ENCODE results near the gene DCUN1D2.

DNA sequence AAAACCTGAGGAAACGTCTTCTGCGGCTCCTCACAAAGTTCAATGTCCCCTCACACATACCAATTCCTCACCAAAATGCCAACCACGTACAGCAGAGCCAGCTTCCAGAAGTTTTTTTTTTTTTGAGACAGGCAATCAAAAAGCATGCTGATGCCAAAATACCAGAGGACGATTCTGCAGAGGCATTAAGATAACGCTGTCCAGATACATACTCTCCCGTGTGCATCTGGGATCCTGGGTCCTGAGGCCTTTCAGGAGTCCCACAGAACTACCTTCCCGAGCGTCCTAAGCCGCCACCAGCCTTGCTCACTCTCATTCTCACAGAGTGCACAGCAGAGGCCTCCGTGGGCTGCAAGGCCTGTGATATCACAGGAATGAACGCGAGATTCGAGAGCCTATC is 5.0 kb downstream of the DCUN1D2 start:
- TF ChIP-seq, protein P1, sequence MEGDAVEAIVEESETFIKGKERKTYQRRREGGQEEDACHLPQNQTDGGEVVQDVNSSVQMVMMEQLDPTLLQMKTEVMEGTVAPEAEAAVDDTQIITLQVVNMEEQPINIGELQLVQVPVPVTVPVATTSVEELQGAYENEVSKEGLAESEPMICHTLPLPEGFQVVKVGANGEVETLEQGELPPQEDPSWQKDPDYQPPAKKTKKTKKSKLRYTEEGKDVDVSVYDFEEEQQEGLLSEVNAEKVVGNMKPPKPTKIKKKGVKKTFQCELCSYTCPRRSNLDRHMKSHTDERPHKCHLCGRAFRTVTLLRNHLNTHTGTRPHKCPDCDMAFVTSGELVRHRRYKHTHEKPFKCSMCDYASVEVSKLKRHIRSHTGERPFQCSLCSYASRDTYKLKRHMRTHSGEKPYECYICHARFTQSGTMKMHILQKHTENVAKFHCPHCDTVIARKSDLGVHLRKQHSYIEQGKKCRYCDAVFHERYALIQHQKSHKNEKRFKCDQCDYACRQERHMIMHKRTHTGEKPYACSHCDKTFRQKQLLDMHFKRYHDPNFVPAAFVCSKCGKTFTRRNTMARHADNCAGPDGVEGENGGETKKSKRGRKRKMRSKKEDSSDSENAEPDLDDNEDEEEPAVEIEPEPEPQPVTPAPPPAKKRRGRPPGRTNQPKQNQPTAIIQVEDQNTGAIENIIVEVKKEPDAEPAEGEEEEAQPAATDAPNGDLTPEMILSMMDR (IDR thresholded peaks at IDR 0.05; ENCODE audit: low read depth, low read length, poor library complexity, severe bottlenecking) = no peak
- no peak for TF ChIP-seq EZH2phosphoT487 (IDR thresholded peaks at IDR 0.05; ENCODE audit: borderline replicate concordance, low read length)
